ENCODE measurements around the gene RANBP17.
"Not testable (repeated sequence)": the region's sequence is repeated elsewhere in the genome, so short reads cannot be mapped to it uniquely, and the experiment has no call there.

Gene RANBP17

DNA sequence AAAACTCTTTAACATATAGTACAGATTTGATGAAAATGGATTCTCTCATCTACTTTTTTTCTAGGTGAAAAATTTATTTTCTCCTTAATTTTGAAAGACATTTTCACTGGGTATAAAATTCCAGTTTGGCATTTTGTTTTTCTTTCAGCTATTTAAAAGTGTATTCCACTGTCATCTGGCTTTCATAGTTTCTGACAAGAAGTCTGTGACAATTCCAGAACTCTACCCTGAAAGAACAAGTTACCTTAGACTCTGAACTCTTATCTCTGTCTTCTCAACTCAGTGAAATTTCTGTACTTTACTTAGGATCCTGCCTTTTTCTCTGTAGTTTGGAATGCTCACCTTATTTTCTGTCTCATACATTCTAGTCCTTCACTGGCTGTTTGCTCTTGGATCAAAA is 161.7 kb downstream of the RANBP17 start:
- Mint-ChIP-seq H3K36me3 (ENCODE audit: insufficient read depth) (no peaks in the 10 kb centered on the region), H3K27me3 (no peaks in the 10 kb centered on the region), H3K4me1 (ENCODE audit: low read depth in 2 of 2) (no peaks in the 10 kb centered on the region), H3K27ac (no peak overlapping the region), H3K4me3 (no peak overlapping the region), H3K9me3 (peaks cover 0 to 2% of the 10 kb centered on the region in 2 donors)
- DNase-seq (no peak), ATAC-seq (replicated peaks) (no peak)

DNA sequence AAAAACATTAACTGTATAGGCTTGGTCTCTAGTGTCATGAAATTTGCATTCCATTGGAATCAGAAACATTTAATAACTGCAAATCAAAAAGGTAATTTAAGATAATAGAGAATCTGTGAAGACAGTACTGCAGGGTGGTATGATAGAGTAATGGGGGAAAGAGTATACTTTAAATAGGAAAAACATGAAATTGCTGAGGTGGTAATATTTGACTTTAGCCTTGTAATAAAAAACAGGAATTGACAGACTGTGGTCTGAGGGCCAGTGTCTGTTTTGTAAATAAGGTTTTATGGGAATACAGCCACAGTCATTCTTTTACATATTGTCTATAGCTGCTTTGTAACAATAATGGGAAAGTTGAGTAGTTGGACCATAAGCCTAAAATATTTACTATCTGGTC is 162.3 kb downstream of the RANBP17 start:
- ATAC-seq (replicated peaks) = no peak
- Mint-ChIP-seq H3K4me3 (no peak overlapping the region), H3K4me1 (ENCODE audit: low read depth in 2 of 2) (no peaks in the 10 kb centered on the region), H3K27me3 (no peaks in the 10 kb centered on the region), H3K9me3 (peaks cover 0 to 4% of the 10 kb centered on the region in 2 donors), H3K36me3 (ENCODE audit: insufficient read depth) (no peaks in the 10 kb centered on the region), H3K27ac (no peak overlapping the region)
- DNase-seq = no peak

DNA sequence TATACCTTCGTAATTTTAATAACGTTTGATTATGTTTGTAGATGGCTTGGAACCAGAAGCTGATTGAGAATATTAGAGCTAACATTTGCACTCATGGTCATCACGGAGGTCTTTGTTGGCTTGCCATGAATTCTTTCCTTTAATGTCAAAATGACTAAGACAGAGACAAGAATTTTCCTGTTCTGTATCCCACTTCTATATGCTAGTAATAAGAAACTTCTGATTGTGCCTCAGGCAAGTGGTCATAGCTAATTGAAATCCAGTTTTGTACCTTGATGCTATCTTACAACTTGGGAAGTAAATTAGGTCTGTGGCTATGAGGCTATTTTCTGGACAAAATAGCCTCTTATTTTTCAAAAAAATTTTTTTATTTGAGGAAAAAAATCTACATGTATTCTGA is 167.6 kb downstream of the RANBP17 start:
- no peak overlapping the region for H3K27ac Mint-ChIP-seq
- ATAC-seq (replicated peaks) (no peak), DNase-seq (no peak)
- H3K36me3 Mint-ChIP-seq (ENCODE audit: insufficient read depth) = no peaks in the 10 kb centered on the region
- peaks cover 0 to 2% of the 10 kb centered on the region in 2 donors for H3K9me3 Mint-ChIP-seq
- no peaks in the 10 kb centered on the region for H3K27me3 Mint-ChIP-seq
- no peaks in the 10 kb centered on the region for H3K4me1 Mint-ChIP-seq (ENCODE audit: low read depth in 2 of 2)
- H3K4me3 Mint-ChIP-seq = no peak overlapping the region

DNA sequence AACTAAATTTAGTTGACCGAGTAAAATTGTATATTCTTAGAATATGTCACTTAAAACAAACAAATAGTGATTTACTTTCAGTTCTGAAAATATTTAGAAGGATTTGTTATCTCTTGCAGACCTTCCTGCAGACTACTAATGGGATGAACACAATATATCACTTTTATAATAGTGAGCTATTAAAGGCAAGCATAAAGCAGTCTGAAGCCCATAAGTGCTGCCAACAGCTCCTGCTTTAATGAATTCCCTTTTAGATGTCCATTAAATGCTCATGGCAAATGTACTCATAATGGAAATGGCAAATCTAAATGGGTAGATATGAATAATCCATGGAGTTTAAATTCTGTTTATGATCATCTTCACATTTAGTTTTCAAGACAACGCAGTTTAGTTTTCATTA is 170.2 kb downstream of the RANBP17 start:
- no peaks in the 10 kb centered on the region for H3K36me3 Mint-ChIP-seq (ENCODE audit: insufficient read depth)
- H3K27ac Mint-ChIP-seq = no peak overlapping the region
- H3K4me1 Mint-ChIP-seq (ENCODE audit: low read depth in 2 of 2) = no peaks in the 10 kb centered on the region
- H3K27me3 Mint-ChIP-seq = no peaks in the 10 kb centered on the region
- ATAC-seq (replicated peaks) (no peak), DNase-seq (no peak)
- no peak overlapping the region for H3K4me3 Mint-ChIP-seq
- peaks cover 0 to 2% of the 10 kb centered on the region in 2 donors for H3K9me3 Mint-ChIP-seq

DNA sequence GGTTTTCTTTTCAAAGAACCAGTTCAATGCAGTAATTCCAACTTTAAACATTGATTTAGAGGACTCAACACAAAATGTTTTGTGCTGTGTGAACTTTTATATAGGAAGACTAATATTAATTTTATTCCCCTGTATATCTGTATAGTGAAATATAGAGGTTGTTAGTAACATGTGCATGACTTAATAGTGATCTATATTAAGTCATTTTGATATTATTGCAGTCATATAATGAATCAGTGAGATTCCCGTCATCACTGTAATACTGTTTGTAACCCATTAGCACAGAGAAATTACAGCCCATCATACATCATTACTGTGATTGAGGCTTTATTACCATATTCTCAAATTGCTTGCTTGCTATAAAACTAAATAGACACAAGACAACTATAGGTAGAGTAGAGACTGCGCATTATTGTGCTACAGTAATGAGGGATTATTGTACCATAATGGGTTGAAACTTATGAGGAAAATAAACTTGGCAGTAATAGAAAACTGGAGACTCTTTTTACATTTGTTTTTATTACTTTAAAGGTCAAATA is 170.7 kb downstream of the RANBP17 start:
- DNase-seq (no peak), ATAC-seq (replicated peaks) (no peak)
- H3K27me3 Mint-ChIP-seq = no peaks in the 10 kb centered on the region
- peaks cover 0 to 2% of the 10 kb centered on the region in 2 donors for H3K9me3 Mint-ChIP-seq
- H3K4me1 Mint-ChIP-seq (ENCODE audit: low read depth in 2 of 2) = no peaks in the 10 kb centered on the region
- no peak overlapping the region for H3K27ac Mint-ChIP-seq
- no peak overlapping the region for H3K4me3 Mint-ChIP-seq
- no peaks in the 10 kb centered on the region for H3K36me3 Mint-ChIP-seq (ENCODE audit: insufficient read depth)

DNA sequence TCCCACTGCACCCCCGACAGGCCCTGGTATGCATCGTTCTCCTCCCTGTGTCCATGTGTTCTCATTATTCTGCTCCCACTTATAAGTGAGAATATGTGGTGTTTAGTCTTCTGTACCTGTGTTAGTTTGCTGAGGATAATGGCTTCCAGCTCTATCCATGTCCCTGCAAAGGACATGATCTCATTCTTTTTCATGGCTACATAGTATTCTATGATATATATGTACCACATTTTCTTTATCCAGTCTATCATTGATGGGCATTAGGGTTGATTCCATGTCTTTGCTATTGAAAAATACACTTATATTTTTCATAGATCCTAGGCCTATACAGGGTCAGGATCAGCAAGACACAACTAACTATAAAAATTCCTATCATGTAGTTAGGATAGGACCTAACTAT is 180.1 kb downstream of the RANBP17 start:
- not testable (repeated sequence) for DNase-seq; H3K4me3 Mint-ChIP-seq; H3K36me3 Mint-ChIP-seq (ENCODE audit: insufficient read depth); H3K27ac Mint-ChIP-seq; H3K27me3 Mint-ChIP-seq; H3K4me1 Mint-ChIP-seq (ENCODE audit: low read depth in 2 of 2); H3K9me3 Mint-ChIP-seq; ATAC-seq (replicated peaks)

DNA sequence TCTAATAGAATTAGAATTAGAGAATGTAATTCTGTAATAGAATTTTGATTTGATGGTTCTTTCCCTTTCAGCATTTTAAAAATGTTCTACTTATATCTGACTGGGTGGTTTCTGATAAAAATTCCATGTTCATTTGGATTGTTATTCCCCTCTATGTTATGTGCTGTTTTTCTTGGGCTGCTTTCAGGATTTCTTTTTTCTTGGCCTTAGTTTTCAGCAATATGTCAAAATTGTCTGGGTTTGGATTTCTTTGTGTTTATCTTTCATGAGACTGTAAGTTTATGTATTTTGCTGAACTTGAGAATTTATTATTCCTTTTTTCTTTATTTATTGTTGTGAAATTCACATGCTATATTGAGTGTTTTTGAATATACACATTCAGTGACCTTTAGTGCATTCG is 189.1 kb downstream of the RANBP17 start:
- H3K4me1 Mint-ChIP-seq (ENCODE audit: low read depth in 2 of 2) = no peaks in the 10 kb centered on the region
- peaks cover 0 to 3% of the 10 kb centered on the region in 2 donors for H3K9me3 Mint-ChIP-seq
- no peaks in the 10 kb centered on the region for H3K36me3 Mint-ChIP-seq (ENCODE audit: insufficient read depth)
- ATAC-seq (replicated peaks) = no peak
- H3K27ac Mint-ChIP-seq = no peak overlapping the region
- DNase-seq = no peak
- H3K4me3 Mint-ChIP-seq = no peak overlapping the region
- H3K27me3 Mint-ChIP-seq = no peaks in the 10 kb centered on the region

DNA sequence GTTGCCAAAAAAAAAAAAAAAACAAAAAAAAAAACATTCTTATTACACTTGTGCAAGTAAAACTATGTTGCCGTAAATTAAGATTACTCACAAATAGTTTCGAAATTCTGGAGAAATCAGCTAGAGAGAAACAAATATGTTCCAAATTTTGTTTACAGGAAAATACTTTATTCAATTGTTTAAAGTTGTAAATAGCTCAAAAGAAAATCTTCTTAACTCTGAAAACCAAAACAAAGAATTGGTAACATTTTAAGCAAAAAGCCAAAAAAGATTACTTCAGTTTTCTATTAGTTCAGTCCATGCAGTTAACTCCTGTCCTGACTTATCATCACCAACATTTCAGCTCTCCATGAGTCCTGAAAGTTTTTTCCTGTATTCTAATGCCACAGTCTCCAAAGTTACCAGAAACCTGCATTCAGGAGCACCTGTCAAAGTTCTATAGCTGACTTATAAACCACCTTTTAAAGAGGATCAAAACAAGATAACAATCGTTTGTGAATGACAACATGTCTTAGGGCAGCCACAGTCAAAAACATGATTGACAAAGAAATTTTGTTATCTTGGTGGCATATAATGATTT is 194.1 kb downstream of the RANBP17 start:
- Mint-ChIP-seq H3K9me3 (peaks cover 0 to 5% of the 10 kb centered on the region in 2 donors), H3K4me1 (ENCODE audit: low read depth in 2 of 2) (no peaks in the 10 kb centered on the region), H3K27ac (no peak overlapping the region), H3K36me3 (ENCODE audit: insufficient read depth) (no peaks in the 10 kb centered on the region), H3K4me3 (no peak overlapping the region), H3K27me3 (no peaks in the 10 kb centered on the region)
- ATAC-seq (replicated peaks) (no peak), DNase-seq (no peak)

DNA sequence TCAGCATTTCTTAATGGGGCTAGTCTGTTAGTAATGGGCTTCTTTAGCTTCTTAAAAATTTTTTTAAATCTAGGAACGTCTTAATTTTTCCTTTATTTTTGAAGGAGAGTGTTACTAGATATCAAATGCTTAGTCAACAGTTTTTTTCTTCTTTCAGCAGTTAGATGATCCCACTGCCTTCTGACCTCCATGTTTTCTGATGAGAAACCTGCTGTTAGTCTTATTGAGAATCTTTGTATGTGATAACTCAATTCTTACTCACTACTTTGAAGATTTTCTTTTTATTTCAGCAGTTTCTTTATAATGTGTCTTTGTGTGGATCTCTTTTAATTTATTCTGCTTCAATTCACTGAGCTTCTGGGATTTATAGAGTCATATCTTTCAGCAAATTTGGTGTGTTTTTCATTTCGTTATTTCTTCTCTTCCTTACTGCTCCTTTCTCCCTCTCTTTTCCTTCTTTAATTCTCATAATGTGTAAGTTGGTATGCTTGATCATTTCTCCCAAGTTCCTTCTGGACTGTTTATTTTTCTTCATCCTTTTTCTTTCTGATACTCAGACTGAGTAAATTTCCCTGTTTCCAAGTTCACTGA is 205.8 kb downstream of the RANBP17 start:
- no peak overlapping the region for H3K27ac Mint-ChIP-seq
- no peaks in the 10 kb centered on the region for H3K4me1 Mint-ChIP-seq (ENCODE audit: low read depth in 2 of 2)
- peaks cover 4 to 19% of the 10 kb centered on the region in 2 donors for H3K9me3 Mint-ChIP-seq
- peaks cover 0 to 5% of the 10 kb centered on the region in 2 donors for H3K27me3 Mint-ChIP-seq
- H3K36me3 Mint-ChIP-seq (ENCODE audit: insufficient read depth) = no peaks in the 10 kb centered on the region
- H3K4me3 Mint-ChIP-seq = no peak overlapping the region
- ATAC-seq (replicated peaks) (no peak), DNase-seq (no peak)

DNA sequence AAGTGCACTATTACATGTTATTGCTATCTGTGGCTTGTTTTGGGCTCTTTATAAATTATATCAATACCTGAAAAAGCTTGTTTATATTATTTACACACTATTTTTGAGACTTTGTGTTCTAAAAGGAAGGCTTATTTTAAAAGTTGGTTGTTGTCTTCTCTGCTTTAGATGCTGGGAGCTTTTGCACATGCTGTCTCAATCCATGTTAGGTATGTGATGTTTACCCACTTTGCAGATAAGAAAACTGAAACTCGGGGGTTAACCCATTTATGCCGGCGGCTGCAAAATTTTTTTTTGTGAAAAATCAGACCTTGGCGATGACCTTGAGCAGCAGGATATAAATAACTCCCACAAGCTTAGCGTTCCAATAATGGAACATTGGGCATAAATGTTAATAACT is 212.9 kb downstream of the RANBP17 start:
- no peak for ATAC-seq (replicated peaks)
- Mint-ChIP-seq H3K9me3 (peaks cover 0 to 2% of the 10 kb centered on the region in 2 donors), H3K36me3 (ENCODE audit: insufficient read depth) (no peaks in the 10 kb centered on the region), H3K27me3 (no peaks in the 10 kb centered on the region), H3K27ac (no peak overlapping the region), H3K4me1 (ENCODE audit: low read depth in 2 of 2) (no peaks in the 10 kb centered on the region), H3K4me3 (no peak overlapping the region)
- DNase-seq = no peak

DNA sequence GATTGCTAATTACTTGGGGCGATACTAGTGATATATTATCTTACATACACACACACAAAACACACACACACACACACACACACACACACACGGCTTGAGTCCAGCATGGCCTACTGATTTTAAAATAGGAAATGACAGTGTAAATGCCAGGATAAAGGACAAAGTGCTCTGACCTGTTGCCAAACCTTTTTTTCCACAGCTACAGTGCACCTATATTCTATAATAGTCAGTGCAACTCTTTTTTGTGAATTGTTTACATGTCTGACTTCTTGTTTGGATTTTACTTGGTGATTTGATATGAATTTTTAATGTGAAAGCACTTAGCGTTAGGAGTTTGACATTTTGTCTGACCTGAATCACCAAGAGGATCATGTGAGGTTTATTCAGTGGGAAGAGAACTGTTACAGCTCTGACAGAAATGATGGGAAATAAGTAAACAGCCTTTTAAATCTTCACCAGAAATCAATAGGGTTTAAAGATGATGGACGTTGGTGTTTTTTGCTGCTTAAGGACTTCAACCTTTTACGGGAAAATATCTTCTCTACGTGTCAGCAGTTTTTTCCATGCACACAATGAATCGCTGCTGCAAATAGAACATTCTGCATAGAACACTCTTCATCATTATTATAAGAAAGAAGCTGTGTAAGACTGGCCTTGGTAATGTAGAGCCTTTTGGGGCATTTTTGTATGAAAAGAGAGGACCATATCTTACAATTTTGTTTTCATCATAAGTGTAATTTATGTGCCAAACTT is 218.5 kb downstream of the RANBP17 start:
- no peaks in the 10 kb centered on the region for H3K36me3 Mint-ChIP-seq (ENCODE audit: insufficient read depth)
- peaks cover 0 to 4% of the 10 kb centered on the region in 2 donors for H3K9me3 Mint-ChIP-seq
- no peak overlapping the region for H3K27ac Mint-ChIP-seq
- no peak overlapping the region for H3K4me3 Mint-ChIP-seq
- H3K27me3 Mint-ChIP-seq = no peaks in the 10 kb centered on the region
- H3K4me1 Mint-ChIP-seq (ENCODE audit: low read depth in 2 of 2) = no peaks in the 10 kb centered on the region
- DNase-seq (no peak), ATAC-seq (replicated peaks) (no peak)

DNA sequence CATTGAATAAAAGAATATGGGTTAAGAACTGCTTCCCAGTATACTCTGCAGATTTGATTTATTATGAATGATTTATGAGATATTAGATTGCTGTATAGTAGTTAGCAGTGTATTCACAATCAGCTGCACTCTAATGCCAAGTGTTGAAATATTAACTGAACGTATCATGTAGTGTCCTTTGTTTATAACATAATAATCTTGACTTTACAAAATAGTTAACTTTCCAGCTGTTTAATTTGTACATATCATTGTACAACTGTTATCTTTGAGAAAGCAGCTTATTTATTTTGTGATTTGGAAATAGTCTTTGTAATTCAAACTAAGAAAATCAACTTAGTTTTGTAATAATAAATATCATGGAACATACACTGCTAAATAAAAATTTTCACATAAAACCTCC is 219.5 kb downstream of the RANBP17 start:
- H3K27ac Mint-ChIP-seq = no peak overlapping the region
- no peak overlapping the region for H3K4me3 Mint-ChIP-seq
- DNase-seq (no peak), ATAC-seq (replicated peaks) (no peak)
- peaks cover 0 to 4% of the 10 kb centered on the region in 2 donors for H3K9me3 Mint-ChIP-seq
- H3K36me3 Mint-ChIP-seq (ENCODE audit: insufficient read depth) = no peaks in the 10 kb centered on the region
- no peaks in the 10 kb centered on the region for H3K4me1 Mint-ChIP-seq (ENCODE audit: low read depth in 2 of 2)
- H3K27me3 Mint-ChIP-seq = no peaks in the 10 kb centered on the region

DNA sequence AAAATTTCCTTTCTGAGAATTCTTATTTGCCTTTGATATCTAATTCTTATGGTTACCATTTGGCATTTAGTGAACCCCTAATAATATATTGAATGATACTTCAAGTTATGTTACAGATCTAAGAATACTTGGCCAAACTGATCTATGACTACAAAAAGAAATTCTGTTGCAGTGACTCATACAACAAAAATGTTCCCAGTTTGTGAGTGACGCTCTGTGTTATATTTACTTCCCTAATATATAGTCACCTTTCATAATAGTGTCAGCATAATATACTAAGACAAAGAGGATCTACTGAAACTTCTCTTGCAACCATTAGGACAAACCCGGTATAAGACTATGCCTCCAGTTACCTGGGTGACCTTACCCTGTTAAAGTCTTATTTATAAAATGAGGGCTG is 230.4 kb downstream of the RANBP17 start:
- DNase-seq (no peak), ATAC-seq (replicated peaks) (no peak)
- Mint-ChIP-seq H3K36me3 (ENCODE audit: insufficient read depth) (no peaks in the 10 kb centered on the region), H3K27me3 (no peaks in the 10 kb centered on the region), H3K4me1 (ENCODE audit: low read depth in 2 of 2) (no peaks in the 10 kb centered on the region), H3K4me3 (no peak overlapping the region), H3K27ac (no peak overlapping the region), H3K9me3 (peaks cover 4 to 9% of the 10 kb centered on the region in 2 donors)

DNA sequence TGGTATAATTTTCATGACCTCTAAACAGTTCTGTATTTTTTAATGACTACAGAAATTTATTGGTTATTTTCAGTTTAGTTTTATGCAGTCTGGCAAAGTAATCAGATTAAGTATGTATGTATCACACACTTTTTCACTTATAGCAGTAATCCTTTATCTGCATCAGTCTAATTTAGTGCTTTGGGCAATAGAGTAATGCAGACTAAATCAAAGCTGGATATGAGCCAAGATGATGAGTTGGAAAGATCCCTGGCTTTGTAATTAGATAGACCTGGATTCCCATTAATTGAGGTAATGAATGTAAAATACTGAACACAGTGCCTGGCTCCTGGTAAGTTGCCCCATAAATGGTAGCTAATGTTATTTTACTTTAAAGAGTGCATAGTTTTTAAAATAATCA is 231.8 kb downstream of the RANBP17 start:
- H3K4me1 Mint-ChIP-seq (ENCODE audit: low read depth in 2 of 2) = no peaks in the 10 kb centered on the region

More for the DNA sequence above, 231.8 kb downstream of the RANBP17 start:
- DNase-seq (no peak), ATAC-seq (replicated peaks) (no peak)
- Mint-ChIP-seq H3K4me3 (no peak overlapping the region), H3K27me3 (no peaks in the 10 kb centered on the region), H3K36me3 (ENCODE audit: insufficient read depth) (no peaks in the 10 kb centered on the region), H3K27ac (no peak overlapping the region), H3K9me3 (peaks cover 3 to 9% of the 10 kb centered on the region in 2 donors)

Measured in effector memory CD8-positive, alpha-beta T cell (primary cell).